RWPE2 (cell line): ENCODE results near the gene XKR3.
"Not testable (repeated sequence)": the region's sequence is repeated elsewhere in the genome, so short reads cannot be mapped to it uniquely, and the experiment has no call there.

Source experiments
- ATAC-seq: fragments of 200-7000 bp; cut with Tn5 transposase; 3 replicates; pipeline ENCODE4 v1.9.1; 2021; ENCODE audit warnings: low read depth
- DNase-seq: peaks from one replicate; pipeline ENCODE4 v3.0.0-alpha.2; 2020; ENCODE audit warnings: low spot score
- H3K27ac ChIP-seq: fragments of 450-650 bp; 2 replicates; pipeline ENCODE4 v1.5.1; 2017; ENCODE audit warnings: mild to moderate bottlenecking; ENCODE audit not compliant: poor library complexity, severe bottlenecking
- H3K27me3 ChIP-seq: fragments of 250-450 bp; sonication (Bioruptor Pico); 2 replicates; pipeline ENCODE4 v1.5.1; 2021; ENCODE audit warnings: mild to moderate bottlenecking, moderate library complexity; ENCODE audit not compliant: insufficient read depth, poor library complexity, severe bottlenecking
- H3K36me3 ChIP-seq: fragments of 250-450 bp; sonication (Bioruptor Pico); 2 replicates; pipeline ENCODE4 v1.5.1; 2020; ENCODE audit warnings: low read depth, mild to moderate bottlenecking, moderate library complexity
- H3K4me1 ChIP-seq: fragments of 250-450 bp; sonication (Bioruptor Pico); 2 replicates; pipeline ENCODE4 v1.5.1; 2021; ENCODE audit warnings: mild to moderate bottlenecking, moderate library complexity; ENCODE audit not compliant: insufficient read depth, poor library complexity, severe bottlenecking
- H3K4me3 ChIP-seq: fragments of 250-450 bp; sonication (Bioruptor Pico); 2 replicates; pipeline ENCODE4 v1.5.1; 2021; ENCODE audit warnings: mild to moderate bottlenecking, moderate library complexity; ENCODE audit not compliant: severe bottlenecking
- H3K9me3 ChIP-seq: fragments of 250-450 bp; sonication (Bioruptor Pico); 2 replicates; pipeline ENCODE4 v1.5.1; 2021; ENCODE audit warnings: mild to moderate bottlenecking, moderate library complexity; ENCODE audit not compliant: severe bottlenecking
- TF ChIP-seq, protein P1 (sequence below): fragments of 450-650 bp; IDR thresholded peaks from one replicate; pipeline ENCODE4 v1.5.1; 2017; ENCODE audit warnings: mild to moderate bottlenecking, moderate library complexity; ENCODE audit not compliant: poor library complexity, severe bottlenecking

XKR3 gene

DNA sequence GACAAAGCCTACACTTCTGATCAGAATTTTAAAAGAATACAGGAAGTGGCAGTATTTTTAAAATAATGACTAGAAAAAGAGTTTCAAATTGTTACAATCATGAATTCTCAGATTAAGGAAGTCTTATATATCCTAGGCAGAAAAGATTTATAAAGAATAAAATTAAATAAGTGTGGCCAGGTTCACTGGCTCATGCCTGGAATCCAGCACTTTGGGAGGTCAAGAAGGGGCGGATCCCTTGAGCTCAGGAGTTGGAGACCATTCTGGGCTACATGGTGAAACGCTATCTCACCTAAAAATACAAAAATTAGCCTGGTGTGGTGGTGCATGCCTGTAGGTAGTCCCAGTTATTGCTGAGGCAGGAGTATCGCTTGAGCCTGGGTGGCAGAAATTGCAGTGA is 24.1 kb downstream of the XKR3 start:
- Histone ChIP-seq H3K4me1 (peaks cover 4% of the 10 kb centered on the region), H3K27me3 (no peaks in the 10 kb centered on the region), H3K27ac (no peak overlapping the region), H3K4me3 (no peak overlapping the region), H3K9me3 (no peaks in the 10 kb centered on the region), H3K36me3 (no peaks in the 10 kb centered on the region)
- ATAC-seq (no peak), DNase-seq (no peak)
- TF ChIP-seq, protein P1, sequence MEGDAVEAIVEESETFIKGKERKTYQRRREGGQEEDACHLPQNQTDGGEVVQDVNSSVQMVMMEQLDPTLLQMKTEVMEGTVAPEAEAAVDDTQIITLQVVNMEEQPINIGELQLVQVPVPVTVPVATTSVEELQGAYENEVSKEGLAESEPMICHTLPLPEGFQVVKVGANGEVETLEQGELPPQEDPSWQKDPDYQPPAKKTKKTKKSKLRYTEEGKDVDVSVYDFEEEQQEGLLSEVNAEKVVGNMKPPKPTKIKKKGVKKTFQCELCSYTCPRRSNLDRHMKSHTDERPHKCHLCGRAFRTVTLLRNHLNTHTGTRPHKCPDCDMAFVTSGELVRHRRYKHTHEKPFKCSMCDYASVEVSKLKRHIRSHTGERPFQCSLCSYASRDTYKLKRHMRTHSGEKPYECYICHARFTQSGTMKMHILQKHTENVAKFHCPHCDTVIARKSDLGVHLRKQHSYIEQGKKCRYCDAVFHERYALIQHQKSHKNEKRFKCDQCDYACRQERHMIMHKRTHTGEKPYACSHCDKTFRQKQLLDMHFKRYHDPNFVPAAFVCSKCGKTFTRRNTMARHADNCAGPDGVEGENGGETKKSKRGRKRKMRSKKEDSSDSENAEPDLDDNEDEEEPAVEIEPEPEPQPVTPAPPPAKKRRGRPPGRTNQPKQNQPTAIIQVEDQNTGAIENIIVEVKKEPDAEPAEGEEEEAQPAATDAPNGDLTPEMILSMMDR: no peak

DNA sequence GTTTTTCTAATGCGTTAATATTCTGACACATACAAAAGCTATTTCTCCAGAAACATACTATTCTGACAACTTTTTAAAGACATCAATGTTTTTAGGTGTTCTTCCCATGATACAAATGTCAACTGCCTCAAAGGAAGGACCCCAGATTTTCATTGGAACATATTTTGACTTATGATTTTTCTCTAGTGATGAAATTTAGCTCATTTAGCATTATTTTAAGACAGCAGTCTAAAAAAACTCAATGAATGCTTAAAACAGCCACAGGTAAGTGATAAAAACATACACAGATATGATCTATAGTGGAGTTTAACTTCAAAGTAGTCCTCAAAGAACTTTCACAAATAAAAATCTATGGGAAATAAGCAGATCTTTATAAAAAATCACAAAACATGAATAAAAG is 24.9 kb downstream of the XKR3 start:
- DNase-seq (no peak), ATAC-seq (no peak)
- Histone ChIP-seq H3K36me3 (no peaks in the 10 kb centered on the region), H3K9me3 (no peaks in the 10 kb centered on the region), H3K27me3 (no peaks in the 10 kb centered on the region), H3K27ac (no peak overlapping the region), H3K4me3 (no peak overlapping the region), H3K4me1 (no peaks in the 10 kb centered on the region)
- TF ChIP-seq, protein P1: no peak

DNA sequence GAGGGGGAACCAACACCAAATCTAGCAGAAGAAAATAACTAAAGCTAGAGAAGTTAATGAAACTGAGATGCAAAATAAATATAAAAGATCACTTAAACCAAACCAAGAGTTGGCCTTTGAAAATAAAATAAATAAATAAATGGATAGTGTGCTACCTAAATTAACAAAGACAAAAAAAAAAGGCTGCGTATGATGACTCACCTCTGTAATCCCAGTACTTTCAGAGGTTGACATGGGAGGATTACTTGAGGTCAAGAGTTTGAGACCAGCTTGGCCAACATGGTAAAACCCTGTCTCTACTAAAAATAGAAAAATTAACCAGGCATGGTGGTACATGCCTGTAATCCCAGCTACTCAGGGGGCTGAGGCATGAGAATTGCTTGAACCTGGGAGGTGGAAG is 29.7 kb downstream of the XKR3 start:
- ATAC-seq, DNase-seq: not testable (repeated sequence)

DNA sequence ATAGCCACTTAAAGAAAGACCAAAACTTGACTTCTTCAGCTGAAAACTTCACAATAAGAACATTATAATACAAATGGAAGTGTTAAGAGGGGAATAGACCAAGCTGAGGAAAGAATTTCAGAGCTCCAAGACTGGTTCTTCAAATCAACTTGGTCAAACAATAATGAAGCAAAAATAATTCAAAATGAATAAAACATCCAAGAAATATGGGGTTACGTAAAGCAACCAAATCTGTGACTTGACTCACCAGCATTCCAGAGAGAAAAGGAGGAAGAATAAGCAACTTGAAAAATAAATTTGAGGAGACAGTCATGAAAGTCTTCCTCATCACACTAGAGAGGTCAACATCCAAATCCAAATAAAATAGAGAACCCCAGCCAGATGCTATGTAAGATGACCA is 31.4 kb downstream of the XKR3 start:
- Histone ChIP-seq H3K4me1 (no peaks in the 10 kb centered on the region), H3K27ac (no peak overlapping the region), H3K27me3 (no peaks in the 10 kb centered on the region), H3K9me3 (no peaks in the 10 kb centered on the region), H3K4me3 (no peak overlapping the region), H3K36me3 (no peaks in the 10 kb centered on the region)
- DNase-seq (no peak), ATAC-seq (no peak)
- TF ChIP-seq, protein P1: no peak

More for the DNA sequence above, 29.7 kb downstream of the XKR3 start:
- not testable (repeated sequence) for H3K27me3 ChIP-seq, H3K4me3 ChIP-seq, H3K4me1 ChIP-seq, H3K36me3 ChIP-seq, H3K9me3 ChIP-seq, H3K27ac ChIP-seq

DNA sequence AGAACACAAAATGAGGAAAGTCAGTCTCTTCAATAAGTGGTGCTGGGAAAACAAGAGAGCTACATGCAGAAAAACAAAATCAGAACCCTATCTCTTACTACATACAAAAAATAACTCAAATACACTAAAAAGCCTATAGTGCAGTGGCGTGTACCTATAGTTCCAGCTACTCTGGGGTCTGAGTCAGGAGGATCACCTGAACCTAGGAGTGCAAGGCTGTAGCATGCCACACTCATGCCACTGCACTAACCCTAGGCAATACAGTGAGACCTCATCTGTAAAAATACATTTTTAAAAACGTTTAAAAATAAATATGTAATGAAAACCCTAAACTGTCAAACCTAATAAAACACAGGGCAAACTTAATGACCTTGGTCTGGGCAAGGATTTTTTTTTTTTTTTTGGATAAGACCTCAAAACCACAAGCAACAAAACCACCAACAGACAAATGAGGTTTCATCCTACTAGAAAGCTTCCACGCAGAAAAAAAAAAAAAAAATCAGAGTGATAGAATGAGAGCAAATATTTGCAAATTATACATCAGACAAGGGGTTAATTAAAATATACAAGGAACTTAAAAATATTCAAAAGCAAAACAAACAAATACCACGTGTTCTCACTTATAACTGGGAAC is 35.2 kb downstream of the XKR3 start:
- H3K9me3 ChIP-seq: no peaks in the 10 kb centered on the region
- no peaks in the 10 kb centered on the region for H3K4me1 ChIP-seq
- no peak overlapping the region for H3K27ac ChIP-seq
- TF ChIP-seq, protein P1: no peak
- no peaks in the 10 kb centered on the region for H3K36me3 ChIP-seq
- no peak overlapping the region for H3K4me3 ChIP-seq
- DNase-seq (no peak), ATAC-seq (no peak)
- no peaks in the 10 kb centered on the region for H3K27me3 ChIP-seq
